RWPE2 (cell line): Measurements from ENCODE around the gene MIAT.
"Not testable (repeated sequence)": the region's sequence is repeated elsewhere in the genome, so short reads cannot be mapped to it uniquely, and the experiment has no call there.

Source experiments
- ATAC-seq: fragments of 200-7000 bp; cut with Tn5 transposase; 3 replicates; pipeline ENCODE4 v1.9.1; 2021; ENCODE audit warnings: low read depth
- DNase-seq: peaks from one replicate; pipeline ENCODE4 v3.0.0-alpha.2; 2020; ENCODE audit warnings: low spot score
- H3K27ac ChIP-seq: fragments of 450-650 bp; 2 replicates; pipeline ENCODE4 v1.5.1; 2017; ENCODE audit warnings: mild to moderate bottlenecking; ENCODE audit not compliant: poor library complexity, severe bottlenecking
- H3K27me3 ChIP-seq: fragments of 250-450 bp; sonication (Bioruptor Pico); 2 replicates; pipeline ENCODE4 v1.5.1; 2021; ENCODE audit warnings: mild to moderate bottlenecking, moderate library complexity; ENCODE audit not compliant: insufficient read depth, poor library complexity, severe bottlenecking
- H3K36me3 ChIP-seq: fragments of 250-450 bp; sonication (Bioruptor Pico); 2 replicates; pipeline ENCODE4 v1.5.1; 2020; ENCODE audit warnings: low read depth, mild to moderate bottlenecking, moderate library complexity
- H3K4me1 ChIP-seq: fragments of 250-450 bp; sonication (Bioruptor Pico); 2 replicates; pipeline ENCODE4 v1.5.1; 2021; ENCODE audit warnings: mild to moderate bottlenecking, moderate library complexity; ENCODE audit not compliant: insufficient read depth, poor library complexity, severe bottlenecking
- H3K4me3 ChIP-seq: fragments of 250-450 bp; sonication (Bioruptor Pico); 2 replicates; pipeline ENCODE4 v1.5.1; 2021; ENCODE audit warnings: mild to moderate bottlenecking, moderate library complexity; ENCODE audit not compliant: severe bottlenecking
- H3K9me3 ChIP-seq: fragments of 250-450 bp; sonication (Bioruptor Pico); 2 replicates; pipeline ENCODE4 v1.5.1; 2021; ENCODE audit warnings: mild to moderate bottlenecking, moderate library complexity; ENCODE audit not compliant: severe bottlenecking
- CTCF ChIP-seq: fragments of 450-650 bp; IDR thresholded peaks from one replicate; pipeline ENCODE4 v1.5.1; 2017; ENCODE audit warnings: mild to moderate bottlenecking, moderate library complexity; ENCODE audit not compliant: poor library complexity, severe bottlenecking

Gene MIAT

GRCh38 chr22:26700462-26700861, 43.1 kb downstream of the MIAT start:
- no peaks in the 10 kb centered on the region for H3K27me3 ChIP-seq
- DNase-seq (no peak), ATAC-seq (no peak)
- H3K4me3 ChIP-seq = no peak overlapping the region
- H3K4me1 ChIP-seq = no peaks in the 10 kb centered on the region
- H3K9me3 ChIP-seq = no peaks in the 10 kb centered on the region
- peaks cover 7% of the 10 kb centered on the region; the same call in 1 of the 2 replicates for H3K36me3 ChIP-seq
- TF ChIP-seq CTCF = no peak
- H3K27ac ChIP-seq = no peak overlapping the region

DNA sequence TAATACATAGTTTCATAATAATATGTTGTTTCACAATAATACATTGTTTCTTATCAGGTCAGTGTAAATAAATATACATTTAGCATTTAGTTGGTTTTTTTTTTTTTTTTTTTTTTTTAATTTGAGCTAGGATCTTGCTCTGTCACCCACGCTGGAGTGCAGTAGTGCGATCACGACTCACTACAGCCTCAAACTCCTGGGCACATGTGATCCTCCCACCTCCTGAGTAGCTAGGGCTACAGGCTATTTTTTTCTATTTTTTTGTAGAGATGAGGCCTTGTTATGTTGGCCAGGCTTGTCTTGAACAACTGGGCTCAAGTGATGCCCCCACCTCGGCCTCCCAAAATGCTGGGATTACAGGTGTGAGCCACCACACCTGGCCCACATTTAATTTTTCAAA, 43.5 kb downstream of the MIAT start:
- Histone ChIP-seq H3K9me3 (no peaks in the 10 kb centered on the region), H3K36me3 (peaks cover 7% of the 10 kb centered on the region; the same call in 1 of the 2 replicates), H3K27me3 (no peaks in the 10 kb centered on the region), H3K4me1 (no peaks in the 10 kb centered on the region), H3K27ac (no peak overlapping the region), H3K4me3 (no peak overlapping the region)
- DNase-seq (no peak), ATAC-seq (no peak)
- no peak for TF ChIP-seq CTCF

DNA sequence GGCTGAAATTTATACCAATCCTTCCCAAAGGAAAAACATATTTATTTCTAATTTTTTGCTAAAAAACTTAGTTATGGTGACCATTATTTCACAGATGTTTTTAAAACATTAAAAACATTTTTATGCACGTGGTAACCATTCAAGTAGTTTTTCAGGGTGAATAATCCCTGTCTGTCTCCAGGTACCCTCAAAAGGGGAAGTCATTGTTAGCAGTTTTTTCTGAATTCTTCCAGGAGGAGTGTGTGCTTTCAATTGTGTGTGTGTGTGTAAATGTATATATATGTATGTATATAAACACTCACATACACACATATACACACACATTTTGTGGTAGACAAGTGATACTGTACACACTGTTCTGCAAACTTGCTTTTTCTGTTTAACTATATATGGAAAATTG, 43.9 kb downstream of the MIAT start:
- H3K27me3 ChIP-seq = no peaks in the 10 kb centered on the region

DNA sequence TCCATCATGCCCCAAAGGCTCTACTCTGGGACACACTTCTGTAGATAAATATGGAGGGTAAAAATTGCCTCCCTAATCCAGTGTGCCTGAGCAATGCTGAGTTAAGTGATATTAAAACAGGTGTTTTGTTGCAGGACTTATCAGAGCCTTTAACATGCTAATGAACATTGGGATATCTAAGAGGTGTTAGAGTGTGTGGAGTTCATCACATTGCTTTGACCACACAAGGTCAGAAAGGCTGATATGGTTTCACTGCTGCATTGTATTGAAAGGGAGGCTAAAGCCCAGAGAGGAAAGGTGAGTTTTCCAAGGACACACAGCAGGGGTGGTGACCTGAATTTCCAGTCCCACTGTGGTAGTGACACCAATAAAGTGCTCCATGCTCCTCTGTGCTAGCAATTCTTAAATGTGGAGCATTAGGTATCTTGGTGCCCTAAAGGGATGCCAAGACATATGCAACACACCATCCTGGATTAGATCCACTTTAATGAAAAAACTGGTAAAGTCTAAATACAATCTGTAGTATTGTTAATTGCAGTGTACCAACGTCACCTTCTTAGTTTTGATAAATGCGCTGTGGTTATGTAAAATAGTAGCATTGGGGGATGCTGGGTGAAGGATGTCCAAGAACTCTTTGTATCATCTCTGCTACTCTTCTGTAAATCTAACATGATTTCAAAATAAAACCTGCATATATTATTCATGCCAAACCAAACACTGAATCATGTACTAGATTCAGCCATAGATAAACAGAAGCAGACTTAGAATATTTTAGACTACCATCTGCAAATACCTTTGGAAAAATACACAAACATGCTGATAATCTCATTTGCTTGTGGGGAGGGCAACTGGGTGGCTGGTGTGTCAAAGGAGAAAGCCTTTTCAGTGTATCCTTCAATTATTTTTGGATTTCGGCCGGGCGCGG, 45.8 kb downstream of the MIAT start:
- ATAC-seq = no peak
- Histone ChIP-seq H3K27me3 (no peaks in the 10 kb centered on the region), H3K27ac (no peak overlapping the region), H3K4me1 (no peaks in the 10 kb centered on the region), H3K4me3 (no peak overlapping the region), H3K9me3 (no peaks in the 10 kb centered on the region), H3K36me3 (peaks cover 9% of the 10 kb centered on the region; the same call in 1 of the 2 replicates)
- no peak for TF ChIP-seq CTCF
- DNase-seq = no peak

More for the DNA sequence above, 43.9 kb downstream of the MIAT start:
- H3K4me3 ChIP-seq = no peak overlapping the region
- no peak for TF ChIP-seq CTCF
- DNase-seq (no peak), ATAC-seq (no peak)
- H3K4me1 ChIP-seq = no peaks in the 10 kb centered on the region
- peaks cover 7% of the 10 kb centered on the region; the same call in 1 of the 2 replicates for H3K36me3 ChIP-seq
- no peak overlapping the region for H3K27ac ChIP-seq
- H3K9me3 ChIP-seq = no peaks in the 10 kb centered on the region

- H3K9me3 ChIP-seq, H3K4me1 ChIP-seq, DNase-seq, ATAC-seq, H3K27ac ChIP-seq, H3K36me3 ChIP-seq, H3K27me3 ChIP-seq, H3K4me3 ChIP-seq: not testable (repeated sequence)
Measured at GRCh38 chr22:26705379-26705778, 48.0 kb downstream of the MIAT start.
